OCI-LY3 (cell line): ENCODE measurements around the gene PLCB4.

ENCODE experiments used
- H2AFZ ChIP-seq: fragments of 200-600, 300-600 bp; shearing (Covaris generic); 2 replicates; pipeline ENCODE4 v1.6.0; 2014; ENCODE audit warnings: antibody characterized with exemption, low read depth, low read length
- H3K27ac ChIP-seq: fragments of 200-600, 300-600 bp; sonication (generic); 2 replicates; pipeline ENCODE4 v1.5.1; 2014; ENCODE audit warnings: mild to moderate bottlenecking, low read length, moderate library complexity, mixed read lengths
- H3K27me3 ChIP-seq: fragments of 200-600, 300-600 bp; sonication (generic); 2 replicates; pipeline ENCODE4 v1.6.1; 2014; ENCODE audit warnings: low read depth, low read length, mixed read lengths
- H3K36me3 ChIP-seq: fragments of 200-600, 300-600 bp; sonication (generic); replicated peaks from 2 replicates; pipeline ENCODE3; 2014; ENCODE audit warnings: low read depth, low read length, mixed read lengths
- H3K4me1 ChIP-seq: fragments of 300-600, 200-600 bp; sonication (generic); 2 replicates; pipeline ENCODE4 v1.6.1; 2014; ENCODE audit warnings: low read length, mixed read lengths
- H3K4me2 ChIP-seq: fragments of 200-600, 300-600 bp; sonication (generic); 2 replicates; pipeline ENCODE4 v1.6.1; 2014; ENCODE audit warnings: low read length, mixed read lengths
- H3K4me3 ChIP-seq: fragments of 300-600, 200-600 bp; sonication (generic); 2 replicates; pipeline ENCODE4 v1.5.1; 2014; ENCODE audit warnings: antibody characterized with exemption, mild to moderate bottlenecking, low read length, moderate library complexity
- H3K79me2 ChIP-seq: fragments of 300-600, 200-600 bp; shearing (Covaris generic); 2 replicates; pipeline ENCODE4 v1.6.1; 2014; ENCODE audit warnings: mild to moderate bottlenecking, low read length, mixed read lengths
- H3K9ac ChIP-seq: fragments of 300-600, 200-600 bp; shearing (Covaris generic); 2 replicates; pipeline ENCODE4 v1.6.0; 2014; ENCODE audit warnings: mild to moderate bottlenecking, low read length, moderate library complexity
- H3K9me3 ChIP-seq: fragments of 200-600, 300-600 bp; shearing (Covaris generic); 2 replicates; pipeline ENCODE4 v1.6.1; 2014; ENCODE audit warnings: low read length, mixed read lengths; ENCODE audit not compliant: insufficient read depth
- H4K20me1 ChIP-seq: fragments of 200-600, 300-600 bp; sonication (generic); 2 replicates; pipeline ENCODE4 v1.6.1; 2016; ENCODE audit warnings: low read length, mixed read lengths; ENCODE audit not compliant: insufficient read depth
- EZH2phosphoT487 ChIP-seq: fragments of 200-600 bp; shearing (Covaris generic); IDR thresholded peaks from 2 replicates; pipeline ENCODE4 v1.6.1; 2018; ENCODE audit warnings: antibody characterized with exemption, mixed run types, low read depth
- TF ChIP-seq, protein P1 (sequence below): fragments of 200-600, 300-600 bp; sonication (generic); IDR thresholded peaks from 2 replicates; pipeline ENCODE4 v1.5.1; 2014; ENCODE audit warnings: antibody characterized with exemption, low read length, low read depth

PLCB4 gene

DNA sequence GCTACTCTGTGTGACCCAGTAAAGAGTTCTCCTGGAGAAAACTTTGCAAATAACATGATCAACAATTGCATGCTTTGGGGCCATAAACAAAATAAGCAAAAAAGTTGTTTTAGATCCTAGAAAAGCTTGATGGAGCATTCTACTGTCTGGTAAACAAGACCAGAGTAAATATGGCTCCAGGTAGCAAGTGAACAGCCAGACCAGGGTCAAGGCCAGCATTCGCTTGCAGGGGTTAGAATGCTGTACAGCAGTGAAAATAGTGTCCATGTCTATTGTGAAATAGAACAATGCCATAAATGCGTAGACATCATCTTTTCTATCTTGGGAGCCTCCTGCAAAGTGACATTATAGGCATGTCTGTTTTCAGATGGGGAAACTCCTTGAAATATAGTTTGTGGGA is 216.7 kb downstream of the PLCB4 start:
- H3K9ac ChIP-seq = no peak overlapping the region
- no peak overlapping the region for H3K4me2 ChIP-seq
- no peaks in the 10 kb centered on the region for H3K79me2 ChIP-seq
- H3K9me3 ChIP-seq = no peaks in the 10 kb centered on the region
- no peak overlapping the region for H3K27ac ChIP-seq
- TF ChIP-seq EZH2phosphoT487 = no peak
- TF ChIP-seq, protein P1, sequence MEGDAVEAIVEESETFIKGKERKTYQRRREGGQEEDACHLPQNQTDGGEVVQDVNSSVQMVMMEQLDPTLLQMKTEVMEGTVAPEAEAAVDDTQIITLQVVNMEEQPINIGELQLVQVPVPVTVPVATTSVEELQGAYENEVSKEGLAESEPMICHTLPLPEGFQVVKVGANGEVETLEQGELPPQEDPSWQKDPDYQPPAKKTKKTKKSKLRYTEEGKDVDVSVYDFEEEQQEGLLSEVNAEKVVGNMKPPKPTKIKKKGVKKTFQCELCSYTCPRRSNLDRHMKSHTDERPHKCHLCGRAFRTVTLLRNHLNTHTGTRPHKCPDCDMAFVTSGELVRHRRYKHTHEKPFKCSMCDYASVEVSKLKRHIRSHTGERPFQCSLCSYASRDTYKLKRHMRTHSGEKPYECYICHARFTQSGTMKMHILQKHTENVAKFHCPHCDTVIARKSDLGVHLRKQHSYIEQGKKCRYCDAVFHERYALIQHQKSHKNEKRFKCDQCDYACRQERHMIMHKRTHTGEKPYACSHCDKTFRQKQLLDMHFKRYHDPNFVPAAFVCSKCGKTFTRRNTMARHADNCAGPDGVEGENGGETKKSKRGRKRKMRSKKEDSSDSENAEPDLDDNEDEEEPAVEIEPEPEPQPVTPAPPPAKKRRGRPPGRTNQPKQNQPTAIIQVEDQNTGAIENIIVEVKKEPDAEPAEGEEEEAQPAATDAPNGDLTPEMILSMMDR = no peak
- H3K4me3 ChIP-seq = no peak overlapping the region
- H2AFZ ChIP-seq = no peak overlapping the region
- no peaks in the 10 kb centered on the region for H3K27me3 ChIP-seq
- H4K20me1 ChIP-seq = no peaks in the 10 kb centered on the region
- H3K4me1 ChIP-seq = no peaks in the 10 kb centered on the region
- no peaks in the 10 kb centered on the region for H3K36me3 ChIP-seq

DNA sequence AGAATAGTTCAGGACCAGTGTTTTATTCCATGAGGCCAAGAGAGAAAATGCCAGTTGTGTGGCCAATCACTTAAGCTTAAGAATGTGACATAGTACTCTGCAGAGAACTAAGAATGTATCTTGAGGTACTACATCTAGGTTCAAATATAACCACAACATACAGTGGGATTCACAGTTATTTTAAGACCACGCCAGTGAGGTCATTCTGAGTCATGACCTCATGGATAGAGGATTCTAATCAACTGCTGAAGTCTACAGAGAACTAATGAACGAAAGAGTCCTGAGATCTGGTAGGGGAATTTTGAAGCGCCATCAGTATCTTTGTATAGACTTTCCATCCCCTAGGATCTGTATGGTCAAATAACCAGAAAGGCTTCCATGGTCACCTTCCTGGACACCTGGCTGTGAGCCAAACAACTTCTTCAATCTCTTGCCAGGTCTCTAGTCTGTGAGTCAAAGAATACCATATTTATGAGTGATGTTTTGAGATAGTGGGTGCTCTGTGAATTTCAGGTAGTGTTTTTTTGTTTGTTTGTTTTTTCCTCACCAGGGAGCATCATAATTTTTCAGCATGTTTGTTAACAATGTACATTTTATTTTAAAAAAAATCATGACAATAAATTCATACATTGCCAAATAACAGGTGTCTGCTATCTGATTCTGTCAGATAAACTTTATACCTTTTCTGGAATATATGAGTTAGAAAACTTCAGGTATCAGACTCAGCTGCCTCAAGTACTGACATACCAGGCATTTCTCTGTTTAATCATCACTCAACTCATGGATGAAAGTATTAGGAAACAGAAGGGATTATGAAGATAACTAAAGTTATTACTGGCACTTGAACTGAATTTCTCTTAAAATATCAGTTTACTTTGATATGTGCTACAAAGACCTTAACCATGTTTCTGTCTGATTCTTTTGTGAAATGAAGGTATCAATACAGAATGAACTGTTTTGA is 217.9 kb downstream of the PLCB4 start:
- H3K4me2 ChIP-seq = no peak overlapping the region
- H3K36me3 ChIP-seq = no peaks in the 10 kb centered on the region
- no peaks in the 10 kb centered on the region for H3K4me1 ChIP-seq
- H3K27ac ChIP-seq = no peak overlapping the region
- H4K20me1 ChIP-seq = no peaks in the 10 kb centered on the region
- no peak overlapping the region for H2AFZ ChIP-seq
- H3K9ac ChIP-seq = no peak overlapping the region
- H3K4me3 ChIP-seq = no peak overlapping the region
- no peaks in the 10 kb centered on the region for H3K79me2 ChIP-seq
- TF ChIP-seq, protein P1 = no peak
- TF ChIP-seq EZH2phosphoT487 = no peak
- no peaks in the 10 kb centered on the region for H3K27me3 ChIP-seq
- no peaks in the 10 kb centered on the region for H3K9me3 ChIP-seq

DNA sequence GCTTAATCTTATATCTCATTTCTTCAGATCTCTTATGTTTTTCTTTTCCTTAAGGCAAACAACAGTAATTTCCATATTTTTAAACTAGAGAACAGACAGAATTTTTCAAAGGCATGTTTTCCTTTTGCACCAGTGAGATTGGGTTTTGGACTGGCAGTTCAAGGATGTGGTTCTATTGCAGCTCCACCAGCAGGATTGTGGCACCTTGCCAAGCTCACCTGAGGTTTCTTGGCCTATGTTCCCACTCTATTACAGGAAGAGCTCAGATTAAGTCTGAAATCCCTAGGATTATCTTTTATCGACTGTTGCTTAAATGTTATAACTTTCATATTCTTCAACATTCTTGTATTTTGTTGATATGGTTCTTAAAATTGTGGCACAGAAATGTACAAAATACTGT is 218.9 kb downstream of the PLCB4 start:
- H3K27ac ChIP-seq = no peak overlapping the region
- H3K4me2 ChIP-seq = no peak overlapping the region
- no peaks in the 10 kb centered on the region for H4K20me1 ChIP-seq
- no peak overlapping the region for H3K4me3 ChIP-seq
- H3K79me2 ChIP-seq = no peaks in the 10 kb centered on the region
- no peak overlapping the region for H3K9ac ChIP-seq
- H3K4me1 ChIP-seq = no peaks in the 10 kb centered on the region
- no peaks in the 10 kb centered on the region for H3K36me3 ChIP-seq
- TF ChIP-seq, protein P1 = no peak
- no peak for TF ChIP-seq EZH2phosphoT487
- H3K9me3 ChIP-seq = no peaks in the 10 kb centered on the region
- no peaks in the 10 kb centered on the region for H3K27me3 ChIP-seq
- H2AFZ ChIP-seq = no peak overlapping the region

DNA sequence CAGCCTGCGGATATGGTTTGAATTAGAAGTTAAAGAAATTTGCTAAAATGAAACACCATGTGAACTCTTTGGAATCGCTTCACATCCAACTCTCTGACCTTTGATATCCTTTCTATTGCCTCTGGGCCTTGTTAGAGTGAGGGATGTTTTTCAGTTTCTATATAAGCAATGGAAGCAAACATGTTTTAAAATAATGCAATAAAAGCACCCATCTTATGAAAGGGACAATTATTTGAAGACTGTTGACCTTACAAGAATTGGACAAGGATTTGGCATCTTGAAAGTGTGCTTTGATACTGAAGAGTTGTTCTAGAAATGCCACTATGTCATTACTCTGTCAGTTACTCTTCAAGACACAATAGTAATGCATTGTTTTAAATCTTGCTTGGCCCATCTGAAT is 221.4 kb downstream of the PLCB4 start:
- Histone ChIP-seq H3K27ac (no peak overlapping the region), H4K20me1 (no peaks in the 10 kb centered on the region), H2AFZ (no peak overlapping the region), H3K9ac (no peak overlapping the region), H3K4me2 (no peak overlapping the region), H3K27me3 (no peaks in the 10 kb centered on the region), H3K9me3 (no peaks in the 10 kb centered on the region), H3K4me1 (no peaks in the 10 kb centered on the region), H3K36me3 (no peaks in the 10 kb centered on the region), H3K4me3 (no peak overlapping the region), H3K79me2 (no peaks in the 10 kb centered on the region)
- TF ChIP-seq EZH2phosphoT487 = no peak
- TF ChIP-seq, protein P1 = no peak
